Measurements from ENCODE around the gene TENM3.

DNA sequence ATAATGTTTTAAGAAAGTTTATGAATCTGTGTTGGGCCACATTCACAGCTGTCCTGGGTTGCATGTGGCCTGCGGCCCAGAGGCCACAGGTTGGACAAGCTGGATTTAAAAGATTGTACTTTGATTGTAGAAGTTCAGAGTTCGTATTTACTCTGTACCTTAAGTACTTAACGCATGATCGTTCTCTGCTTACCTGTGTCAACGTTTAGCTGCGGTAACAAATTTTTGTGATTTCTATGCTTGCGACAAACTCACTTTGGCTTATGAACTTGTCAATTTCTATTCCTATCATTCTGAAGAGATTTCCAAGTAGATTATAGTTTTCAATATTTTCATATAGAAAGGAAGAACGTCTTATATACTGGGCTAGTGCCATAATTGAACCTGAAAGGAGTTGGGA is 285.6 kb downstream of the TENM3 start:
- TF ChIP-seq, protein P1, sequence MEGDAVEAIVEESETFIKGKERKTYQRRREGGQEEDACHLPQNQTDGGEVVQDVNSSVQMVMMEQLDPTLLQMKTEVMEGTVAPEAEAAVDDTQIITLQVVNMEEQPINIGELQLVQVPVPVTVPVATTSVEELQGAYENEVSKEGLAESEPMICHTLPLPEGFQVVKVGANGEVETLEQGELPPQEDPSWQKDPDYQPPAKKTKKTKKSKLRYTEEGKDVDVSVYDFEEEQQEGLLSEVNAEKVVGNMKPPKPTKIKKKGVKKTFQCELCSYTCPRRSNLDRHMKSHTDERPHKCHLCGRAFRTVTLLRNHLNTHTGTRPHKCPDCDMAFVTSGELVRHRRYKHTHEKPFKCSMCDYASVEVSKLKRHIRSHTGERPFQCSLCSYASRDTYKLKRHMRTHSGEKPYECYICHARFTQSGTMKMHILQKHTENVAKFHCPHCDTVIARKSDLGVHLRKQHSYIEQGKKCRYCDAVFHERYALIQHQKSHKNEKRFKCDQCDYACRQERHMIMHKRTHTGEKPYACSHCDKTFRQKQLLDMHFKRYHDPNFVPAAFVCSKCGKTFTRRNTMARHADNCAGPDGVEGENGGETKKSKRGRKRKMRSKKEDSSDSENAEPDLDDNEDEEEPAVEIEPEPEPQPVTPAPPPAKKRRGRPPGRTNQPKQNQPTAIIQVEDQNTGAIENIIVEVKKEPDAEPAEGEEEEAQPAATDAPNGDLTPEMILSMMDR (conservative IDR thresholded peaks at IDR 0.05; ENCODE audit: low read length), result no peak
- TF ChIP-seq EZH2phosphoT487 (IDR thresholded peaks at IDR 0.05; ENCODE audit: borderline replicate concordance, low read depth, low read length), result no peak

Measured in OCI-LY7 (cell line).